Stimulated activated CD8-positive, alpha-beta memory T cell treated with anti-CD3 and anti-CD28 coated beads, Interleukin-2, amount 100 ng/mL, for 48 hours (primary cell): ENCODE measurements around the gene SLIT3.
"Not testable (repeated sequence)": the region's sequence is repeated elsewhere in the genome, so short reads cannot be mapped to it uniquely, and the experiment has no call there.

Experiments used
- DNase-seq, 2 donors: peaks; one replicate each; pipeline ENCODE4 v3.0.0-alpha.2; 2020; ENCODE audit warnings: low read depth in 2 of 2

Gene SLIT3

GRCh38 chr5:168648016-168648415, 652.9 kb downstream of the SLIT3 start:
- no peak for DNase-seq

- DNase-seq: no peak
Measured at GRCh38 chr5:168647083-168647482, 653.9 kb downstream of the SLIT3 start.

GRCh38 chr5:168646335-168646734, 654.6 kb downstream of the SLIT3 start:
- DNase-seq: no peak

- no peak for DNase-seq
Measured at GRCh38 chr5:168645195-168645594, 655.7 kb downstream of the SLIT3 start.

- no peak for DNase-seq
Measured at GRCh38 chr5:168642019-168642418, 658.9 kb downstream of the SLIT3 start.

GRCh38 chr5:168638846-168639245, 662.1 kb downstream of the SLIT3 start:
- not testable (repeated sequence) for DNase-seq

- DNase-seq: no peak
Measured at GRCh38 chr5:168637793-168638192, 663.1 kb downstream of the SLIT3 start.

GRCh38 chr5:168637281-168637680, 663.7 kb downstream of the SLIT3 start:
- no peak for DNase-seq

- not testable (repeated sequence) for DNase-seq
Measured at GRCh38 chr5:168630958-168631357, 670.0 kb downstream of the SLIT3 start.

- DNase-seq: no peak
Measured at GRCh38 chr5:168624850-168625364, 676.0 kb downstream of the SLIT3 start.

- DNase-seq: no peak
Measured at GRCh38 chr5:168620807-168621206, 680.1 kb downstream of the SLIT3 start.

GRCh38 chr5:168614661-168615060, 686.3 kb downstream of the SLIT3 start:
- no peak for DNase-seq

GRCh38 chr5:168613996-168614395, 686.9 kb downstream of the SLIT3 start:
- no peak for DNase-seq

GRCh38 chr5:168613396-168613795, 687.5 kb downstream of the SLIT3 start:
- DNase-seq: no peak

GRCh38 chr5:168612996-168613395, 687.9 kb downstream of the SLIT3 start:
- DNase-seq: no peak

- no peak for DNase-seq
Measured at GRCh38 chr5:168612123-168612522, 688.8 kb downstream of the SLIT3 start.
